HUES6 (cell line): ENCODE data around the gene PLA2G4D.

ENCODE experiments used
- H3K27ac ChIP-seq: 2 replicates; pipeline ENCODE4 v1.7.0; 2013; ENCODE audit warnings: low read depth, mild to moderate bottlenecking, low read length, inconsistent platforms
- H3K27me3 ChIP-seq: 2 replicates; pipeline ENCODE4 v1.6.1; 2013; ENCODE audit warnings: low read length; ENCODE audit not compliant: control insufficient read depth, insufficient read depth
- H3K36me3 ChIP-seq: 2 replicates; pipeline ENCODE4 v1.6.1; 2013; ENCODE audit warnings: low read length; ENCODE audit not compliant: control insufficient read depth, insufficient read depth
- H3K4me1 ChIP-seq: 2 replicates; pipeline ENCODE4 v1.6.1; 2013; ENCODE audit warnings: low read length; ENCODE audit not compliant: control insufficient read depth, insufficient read depth
- H3K4me3 ChIP-seq: 2 replicates; pipeline ENCODE4 v1.5.1; 2013; ENCODE audit warnings: low read depth, low read length
- H3K9ac ChIP-seq: one replicate; pipeline ENCODE4 v1.6.1; 2013; ENCODE audit warnings: mild to moderate bottlenecking, low read length
- H3K9me3 ChIP-seq: 2 replicates; pipeline ENCODE4 v1.6.1; 2013; ENCODE audit warnings: low read depth, low read length; ENCODE audit not compliant: control insufficient read depth, insufficient read depth

The PLA2G4D gene

DNA sequence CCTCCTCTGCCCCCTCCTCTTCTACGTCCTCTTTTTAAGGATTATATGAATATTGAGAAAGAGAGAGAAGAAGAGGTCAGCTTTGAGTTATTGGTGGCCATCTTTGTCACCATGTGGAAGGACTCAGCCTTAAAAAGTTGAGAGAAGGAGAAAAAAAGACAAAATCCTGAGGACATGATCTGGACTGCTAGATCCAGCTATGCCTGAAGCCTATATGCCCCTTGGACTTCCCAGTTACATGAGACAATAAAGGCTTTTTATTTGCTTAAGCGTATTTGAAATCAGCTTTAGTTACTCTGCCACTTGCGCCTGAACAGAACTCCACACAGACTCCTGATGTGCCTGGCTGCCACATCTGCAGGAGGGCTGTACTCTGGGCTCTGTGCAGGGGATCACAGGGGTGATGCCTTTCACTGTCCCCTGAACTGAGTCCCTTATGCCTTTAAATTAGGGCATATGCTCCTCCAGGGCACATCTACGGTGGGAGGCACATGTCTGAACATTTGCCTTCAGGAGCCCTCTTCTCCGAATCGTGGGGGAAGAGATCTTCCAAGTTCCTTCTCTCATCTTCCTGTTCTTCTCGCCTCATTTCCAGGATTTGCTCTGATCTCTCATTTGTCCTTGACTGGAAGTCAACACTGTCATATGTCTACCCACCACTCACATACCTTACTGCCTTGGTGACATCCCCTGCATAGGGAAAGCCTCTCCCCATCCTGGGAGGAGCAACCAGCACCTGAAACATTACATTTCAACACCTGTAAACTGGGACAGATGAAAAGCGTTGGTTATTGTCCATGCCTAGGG, 59.5 kb downstream of the PLA2G4D start:
- no peaks in the 10 kb centered on the region for H3K36me3 ChIP-seq
- peaks cover 13% of the 10 kb centered on the region for H3K4me1 ChIP-seq
- H3K4me3 ChIP-seq, result no peak overlapping the region
- no peak overlapping the region for H3K9ac ChIP-seq
- peaks cover 17% of the 10 kb centered on the region for H3K9me3 ChIP-seq
- H3K27me3 ChIP-seq, result no peaks in the 10 kb centered on the region
- no peak overlapping the region for H3K27ac ChIP-seq

- no peaks in the 10 kb centered on the region for H3K27me3 ChIP-seq
- H3K9me3 ChIP-seq, result peaks cover 11% of the 10 kb centered on the region
- H3K4me3 ChIP-seq, result no peak overlapping the region
- no peak overlapping the region for H3K9ac ChIP-seq
- H3K4me1 ChIP-seq, result peaks cover 13% of the 10 kb centered on the region
- H3K36me3 ChIP-seq, result no peaks in the 10 kb centered on the region
- H3K27ac ChIP-seq, result no peak overlapping the region
These were observed 61.0 kb downstream of the PLA2G4D start for GRCh38 chr15:42033214-42033873.

DNA sequence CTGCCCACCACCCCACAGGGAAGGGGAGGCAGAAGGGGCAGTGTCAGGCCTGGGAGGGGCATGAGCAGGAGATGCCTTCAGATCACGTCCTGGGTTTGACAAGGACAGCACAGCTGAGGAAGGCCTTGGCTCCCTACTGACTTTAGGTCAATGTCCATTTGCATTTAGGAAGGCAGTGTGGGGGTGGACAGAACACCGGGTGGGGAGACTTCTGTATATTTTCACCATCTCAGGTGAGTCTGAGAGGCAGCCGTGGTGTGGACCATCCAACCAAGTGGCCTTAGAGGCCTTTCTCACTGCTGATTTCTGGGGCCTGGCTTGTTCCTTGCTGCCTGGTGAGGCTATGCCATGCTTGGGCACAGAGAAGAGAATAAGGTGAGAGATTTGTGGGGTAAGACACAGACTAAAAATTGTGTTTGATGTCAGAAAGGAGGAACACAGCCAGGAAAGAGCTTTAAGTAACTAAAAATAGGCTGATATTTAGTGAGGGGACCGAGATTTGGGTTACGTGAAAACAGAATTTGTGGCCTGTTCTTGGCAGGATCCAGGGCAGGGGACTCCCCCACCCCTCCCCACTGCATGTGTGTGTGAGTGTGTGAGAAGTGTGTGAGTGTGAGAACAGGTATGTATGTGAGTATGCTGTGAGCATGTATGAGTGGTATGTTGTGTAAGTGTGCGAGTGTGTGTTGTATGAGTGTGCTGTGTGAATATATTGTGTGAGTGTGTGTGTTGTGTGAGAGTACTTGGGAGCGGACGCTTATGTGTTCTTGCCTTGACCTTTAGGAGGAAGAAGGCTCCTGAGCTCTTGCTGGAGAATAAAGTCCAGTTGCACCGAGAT, 61.8 kb downstream of the PLA2G4D start:
- H3K4me1 ChIP-seq, result peaks cover 13% of the 10 kb centered on the region
- H3K36me3 ChIP-seq, result no peaks in the 10 kb centered on the region
- no peak overlapping the region for H3K27ac ChIP-seq
- peaks cover 10% of the 10 kb centered on the region for H3K9me3 ChIP-seq
- H3K9ac ChIP-seq, result no peak overlapping the region
- H3K27me3 ChIP-seq, result no peaks in the 10 kb centered on the region
- H3K4me3 ChIP-seq, result no peak overlapping the region

GRCh38 chr15:42031198-42031915, 63.0 kb downstream of the PLA2G4D start:
- Histone ChIP-seq H3K27me3 (no peaks in the 10 kb centered on the region), H3K9me3 (peaks cover 10% of the 10 kb centered on the region)

GRCh38 chr15:42027521-42027920, 66.8 kb downstream of the PLA2G4D start:
- no peaks in the 10 kb centered on the region for H3K27me3 ChIP-seq
- no peak overlapping the region for H3K9ac ChIP-seq
- H3K27ac ChIP-seq, result no peak overlapping the region
- H3K9me3 ChIP-seq, result peaks cover 37% of the 10 kb centered on the region
- H3K4me3 ChIP-seq, result no peak overlapping the region
- H3K4me1 ChIP-seq, result no peaks in the 10 kb centered on the region
- no peaks in the 10 kb centered on the region for H3K36me3 ChIP-seq

More at GRCh38 chr15:42031198-42031915, 63.0 kb downstream of the PLA2G4D start:
- H3K4me3 ChIP-seq, result no peak overlapping the region
- H3K9ac ChIP-seq, result no peak overlapping the region
- H3K4me1 ChIP-seq, result peaks cover 13% of the 10 kb centered on the region
- no peaks in the 10 kb centered on the region for H3K36me3 ChIP-seq
- H3K27ac ChIP-seq, result no peak overlapping the region

DNA sequence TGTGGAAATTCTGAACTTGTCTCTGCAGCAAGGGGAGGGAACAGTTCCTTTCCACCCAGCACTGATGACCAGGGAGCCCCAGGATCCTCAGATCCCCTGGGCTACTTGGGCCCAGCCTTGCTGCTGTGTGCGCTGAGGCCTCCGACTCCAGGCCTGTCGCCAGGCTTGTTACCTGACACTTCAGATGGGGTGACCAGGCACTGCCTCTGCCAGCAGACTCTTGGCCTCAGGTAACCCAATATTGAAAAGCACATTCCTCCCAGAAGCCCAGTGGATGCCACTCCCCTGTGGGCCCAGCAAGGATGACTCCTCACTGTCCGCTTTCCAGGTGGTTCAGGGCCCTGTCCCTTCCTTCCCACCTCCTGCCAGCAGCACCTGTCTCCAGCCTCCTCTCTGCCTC, 70.1 kb downstream of the PLA2G4D start:
- Histone ChIP-seq H3K27ac (no peak overlapping the region), H3K4me3 (no peak overlapping the region), H3K9me3 (peaks cover 42% of the 10 kb centered on the region), H3K4me1 (no peaks in the 10 kb centered on the region), H3K36me3 (no peaks in the 10 kb centered on the region), H3K9ac (no peak overlapping the region), H3K27me3 (no peaks in the 10 kb centered on the region)

GRCh38 chr15:42021593-42021992, 72.8 kb downstream of the PLA2G4D start:
- Histone ChIP-seq H3K27me3 (no peaks in the 10 kb centered on the region), H3K9me3 (peaks cover 42% of the 10 kb centered on the region), H3K4me3 (no peak overlapping the region), H3K4me1 (no peaks in the 10 kb centered on the region), H3K9ac (no peak overlapping the region), H3K27ac (no peak overlapping the region), H3K36me3 (no peaks in the 10 kb centered on the region)

DNA sequence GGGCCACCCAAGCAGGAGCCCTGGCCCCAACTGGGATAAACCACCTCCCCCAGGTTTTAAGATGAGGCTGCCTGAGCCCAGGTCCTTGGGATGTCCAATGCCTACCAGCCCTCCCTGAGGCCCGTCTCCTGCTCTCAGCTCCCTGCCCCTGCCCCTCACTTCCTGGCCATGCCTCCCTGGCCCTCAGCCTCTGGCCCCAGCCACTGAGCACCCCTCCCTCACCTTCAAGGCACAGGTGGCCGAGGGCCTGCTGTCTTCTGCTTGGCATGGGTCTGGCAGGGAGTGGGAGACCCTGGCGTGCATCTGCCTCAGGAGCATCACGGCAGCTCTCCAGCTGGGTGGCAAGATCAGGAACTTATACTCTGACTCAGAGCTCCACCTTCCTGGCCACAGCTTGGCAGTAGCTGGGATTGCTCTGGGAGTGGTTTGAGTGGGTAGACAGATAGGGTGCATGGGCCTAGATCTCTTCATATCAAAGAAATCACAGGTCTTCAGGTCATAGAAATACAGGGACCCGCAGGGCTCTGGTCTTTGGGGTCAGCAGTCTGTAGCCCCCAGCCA, 73.6 kb downstream of the PLA2G4D start, which contains the start of gene PLA2G4E:
TSS of gene PLA2G4E (minus strand) at position 330 of the 561 bp plus-strand sequence. CDS start at position 318, 12 bp downstream.
- Histone ChIP-seq H3K4me1 (no peaks in the 10 kb centered on the region), H3K36me3 (no peaks in the 10 kb centered on the region), H3K9me3 (peaks cover 42% of the 10 kb centered on the region), H3K27me3 (no peaks in the 10 kb centered on the region), H3K27ac (no peak within 1 kb of the TSS), H3K4me3 (no peak within 1 kb of the TSS), H3K9ac (no peak within 1 kb of the TSS)

- Histone ChIP-seq H3K9ac (no peak overlapping the region), H3K36me3 (no peaks in the 10 kb centered on the region), H3K27me3 (no peaks in the 10 kb centered on the region), H3K9me3 (peaks cover 26% of the 10 kb centered on the region), H3K27ac (no peak overlapping the region), H3K4me1 (no peaks in the 10 kb centered on the region), H3K4me3 (no peak overlapping the region)
These were observed 75.8 kb downstream of the PLA2G4D start for GRCh38 chr15:42018306-42019224.
